Adrenal gland (tissue), 5 donors: ENCODE results near the gene ZNF823.

Experiments used
- CTCF ChIP-seq, 6 experiments: fragments of 450-650 bp in 4 of 6; fragments of 200-600 bp in 2 of 6; sonication (generic) in 1 of 6; IDR thresholded peaks; 1 replicate in 5 of 6; 2 replicates in 1 of 6; pipeline versions ENCODE4 v1.5.1 to v1.8.0; 2016 to 2021; ENCODE audit warnings: antibody characterized with exemption in 6 of 6, mild to moderate bottlenecking in 2 of 6, moderate library complexity in 1 of 6
- POLR2A ChIP-seq, 2 donors: fragments of 450-650 bp; IDR thresholded peaks; one replicate each; pipeline ENCODE4 v1.6.1; 2017; ENCODE audit warnings: antibody characterized with exemption in 2 of 2, mild to moderate bottlenecking in 2 of 2, moderate library complexity in 1 of 2
- donor health status: DM: no; HTN: no; CAD: no.

DNA sequence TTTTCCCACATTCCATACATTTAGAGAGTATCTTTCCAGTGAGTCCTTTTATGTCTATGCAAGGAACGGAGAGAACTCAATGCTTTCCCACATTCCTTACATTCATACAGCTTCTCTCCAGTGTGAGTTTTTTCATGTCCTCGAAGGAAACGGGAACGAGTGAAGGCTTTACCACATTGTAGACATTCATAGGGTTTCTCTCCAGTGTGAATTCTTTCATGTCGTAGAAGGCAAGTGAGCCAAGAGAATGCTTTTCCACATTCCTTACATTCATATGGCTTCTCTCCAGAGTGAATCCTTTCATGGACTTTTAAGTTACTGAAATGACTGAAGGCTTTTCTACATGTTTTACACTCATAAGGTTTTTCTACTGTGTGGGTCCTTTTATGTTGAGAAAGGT lies 17.1 kb downstream of the ZNF823 start:
- TF ChIP-seq POLR2A (IDR thresholded peaks at IDR 0.05), result no peak
- TF ChIP-seq CTCF (IDR thresholded peaks at IDR 0.05), result no peak
